Measurements from ENCODE around the gene BMP8B.
"Not testable (repeated sequence)": the region's sequence is repeated elsewhere in the genome, so short reads cannot be mapped to it uniquely, and the experiment has no call there.

The BMP8B gene

GRCh38 chr1:39777306-39777705 is 11.4 kb downstream of the BMP8B start:
- DNase-seq, result no peak

- no peak for DNase-seq
Measured at GRCh38 chr1:39776886-39777285, 11.8 kb downstream of the BMP8B start.

DNA sequence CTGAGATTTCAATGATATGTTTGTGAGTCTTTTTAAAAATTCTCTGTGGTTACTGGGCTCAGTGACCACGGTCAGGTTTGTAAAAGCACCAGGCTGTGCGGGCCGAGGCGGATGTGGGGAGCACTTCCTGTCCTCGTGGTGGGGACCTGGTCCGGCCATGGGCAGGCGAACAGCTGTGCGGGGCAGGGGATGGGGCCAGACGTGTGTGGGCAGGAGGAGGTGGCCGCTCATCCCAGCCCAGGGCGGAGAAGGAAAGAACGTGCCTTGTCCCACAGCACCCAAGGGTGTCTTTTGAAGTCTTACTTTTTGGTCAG is 12.3 kb downstream of the BMP8B start:
- DNase-seq, result no peak

GRCh38 chr1:39775676-39776399 is 12.8 kb downstream of the BMP8B start:
- DNase-seq, result not testable (repeated sequence)

GRCh38 chr1:39775141-39775540 is 13.5 kb downstream of the BMP8B start:
- not testable (repeated sequence) for DNase-seq

DNA sequence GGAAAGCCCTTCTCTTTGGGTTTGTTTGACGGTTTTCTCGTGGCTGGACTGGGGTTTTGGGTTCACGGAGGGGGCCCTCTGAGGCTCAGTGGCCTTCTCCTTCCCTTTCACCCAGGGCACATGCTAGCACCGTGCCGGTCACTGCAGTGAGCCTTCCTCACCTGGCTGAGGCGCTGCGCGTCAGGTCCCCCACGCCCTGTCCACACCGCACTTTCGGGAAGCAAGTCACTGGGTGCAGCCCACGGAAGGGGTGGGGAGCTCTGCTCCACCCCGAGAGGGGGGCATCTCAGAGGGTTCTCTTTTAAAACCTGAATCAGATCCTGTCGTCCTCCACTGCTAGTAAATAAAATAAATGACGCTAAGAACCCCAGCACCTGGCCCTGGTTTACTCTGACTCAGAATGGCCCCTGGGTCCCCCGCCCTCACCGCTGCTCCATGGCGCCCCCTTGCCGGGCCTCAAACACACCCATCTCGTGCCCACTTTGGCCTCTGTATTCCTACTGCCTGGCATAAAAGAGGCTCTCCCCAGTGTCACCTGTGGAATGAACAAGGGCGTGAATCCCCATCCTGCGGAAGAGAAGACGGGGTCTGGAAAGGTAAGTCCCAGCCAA is 15.2 kb downstream of the BMP8B start:
- not testable (repeated sequence) for DNase-seq

GRCh38 chr1:39771022-39771532 is 17.6 kb downstream of the BMP8B start, which contains the start of gene OXCT2:
OXCT2 (minus strand) TSS chr1:39771348; CDS start chr1:39771255, 93 bp downstream.
- not testable (repeated sequence) for DNase-seq

DNA sequence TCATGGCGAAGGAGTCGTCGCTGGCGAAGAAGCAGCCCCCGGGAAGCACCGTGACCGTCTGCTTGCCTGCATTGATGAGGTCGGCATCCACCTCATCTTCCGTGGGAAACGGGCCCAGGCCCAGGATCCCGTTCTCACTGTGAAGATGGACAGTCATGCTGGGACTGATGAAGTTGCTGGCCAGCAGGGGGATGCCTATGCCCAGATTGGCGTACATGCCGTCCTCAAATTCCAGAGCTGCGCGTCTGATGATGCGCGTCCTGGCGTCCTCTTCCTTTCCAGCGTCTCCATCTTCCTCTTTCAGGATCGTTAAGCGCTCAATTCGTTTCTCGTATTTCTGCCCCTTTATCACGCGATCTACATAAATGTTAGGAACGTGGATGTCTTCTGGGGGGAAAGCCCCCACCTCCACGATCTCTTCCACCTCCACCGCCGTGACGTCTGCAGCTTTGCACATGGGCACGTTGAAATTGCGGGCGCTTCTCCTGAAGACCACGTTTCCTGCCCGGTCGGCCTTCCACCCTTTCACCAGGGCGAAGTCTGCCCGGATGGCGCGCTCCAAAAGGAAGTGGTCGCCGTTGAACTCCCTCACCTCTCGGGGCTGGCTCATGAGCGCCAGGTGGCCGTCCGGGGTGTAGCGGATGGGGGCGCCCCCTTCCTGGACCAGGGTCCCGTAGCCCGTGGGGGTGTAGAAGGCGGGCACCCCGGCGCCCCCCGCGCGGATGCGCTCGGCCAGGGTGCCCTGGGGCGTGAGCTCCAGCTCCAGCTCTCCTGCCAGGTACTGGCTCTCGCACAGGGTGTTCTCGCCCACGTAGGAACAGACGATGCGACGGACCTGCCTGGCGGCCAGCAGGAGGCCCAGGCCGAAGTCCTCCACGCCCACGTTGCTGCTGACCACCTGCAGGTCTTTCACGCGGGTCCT is 18.3 kb downstream of the BMP8B start:
- not testable (repeated sequence) for DNase-seq

- DNase-seq, result not testable (repeated sequence)
Measured at GRCh38 chr1:39769502-39769901, 19.2 kb downstream of the BMP8B start.

DNA sequence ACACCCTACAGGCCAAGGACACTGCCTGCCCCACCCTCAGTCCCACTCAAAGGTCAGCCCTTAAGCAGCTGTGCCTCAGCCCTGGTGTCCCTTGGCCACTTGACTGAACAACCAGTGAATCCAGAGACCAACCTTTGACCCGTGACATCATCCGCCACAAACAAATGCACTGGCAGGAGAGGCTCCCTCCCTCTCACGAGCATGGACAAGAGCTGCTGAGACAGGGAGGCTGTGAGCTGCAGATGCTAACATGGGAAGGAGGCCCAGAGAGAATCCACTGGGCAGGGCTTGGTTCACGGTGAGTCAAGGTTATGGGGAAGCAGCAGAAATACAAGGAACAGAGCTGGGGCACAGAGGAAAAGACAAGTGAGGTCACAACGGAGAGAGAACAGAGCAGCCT is 22.2 kb downstream of the BMP8B start:
- DNase-seq, result not testable (repeated sequence)

DNA sequence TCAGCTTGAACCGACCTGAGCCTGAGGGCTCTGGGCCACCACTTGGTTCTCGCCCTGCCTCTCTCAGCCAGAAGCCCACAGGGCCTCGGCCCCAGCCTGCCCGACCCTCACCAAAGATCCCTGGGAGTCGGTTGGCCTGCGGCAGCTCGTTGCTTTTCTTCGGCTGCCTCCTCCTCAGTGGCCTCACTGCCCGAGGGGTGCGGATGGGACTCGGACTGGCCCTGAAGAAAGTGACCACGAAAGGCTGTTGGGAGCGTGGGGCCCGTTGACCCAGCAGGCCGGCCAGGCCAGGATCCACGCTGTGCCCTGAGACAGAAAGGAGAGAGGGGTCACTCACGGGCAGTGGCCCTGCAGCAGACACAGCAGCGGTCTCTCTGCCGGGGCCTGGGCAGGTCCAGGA is 24.2 kb downstream of the BMP8B start:
- not testable (repeated sequence) for DNase-seq

- not testable (repeated sequence) for DNase-seq
Measured at GRCh38 chr1:39763619-39764374, 24.9 kb downstream of the BMP8B start.

- DNase-seq, result no peak
Measured at GRCh38 chr1:39762550-39763540, 25.8 kb downstream of the BMP8B start.

DNA sequence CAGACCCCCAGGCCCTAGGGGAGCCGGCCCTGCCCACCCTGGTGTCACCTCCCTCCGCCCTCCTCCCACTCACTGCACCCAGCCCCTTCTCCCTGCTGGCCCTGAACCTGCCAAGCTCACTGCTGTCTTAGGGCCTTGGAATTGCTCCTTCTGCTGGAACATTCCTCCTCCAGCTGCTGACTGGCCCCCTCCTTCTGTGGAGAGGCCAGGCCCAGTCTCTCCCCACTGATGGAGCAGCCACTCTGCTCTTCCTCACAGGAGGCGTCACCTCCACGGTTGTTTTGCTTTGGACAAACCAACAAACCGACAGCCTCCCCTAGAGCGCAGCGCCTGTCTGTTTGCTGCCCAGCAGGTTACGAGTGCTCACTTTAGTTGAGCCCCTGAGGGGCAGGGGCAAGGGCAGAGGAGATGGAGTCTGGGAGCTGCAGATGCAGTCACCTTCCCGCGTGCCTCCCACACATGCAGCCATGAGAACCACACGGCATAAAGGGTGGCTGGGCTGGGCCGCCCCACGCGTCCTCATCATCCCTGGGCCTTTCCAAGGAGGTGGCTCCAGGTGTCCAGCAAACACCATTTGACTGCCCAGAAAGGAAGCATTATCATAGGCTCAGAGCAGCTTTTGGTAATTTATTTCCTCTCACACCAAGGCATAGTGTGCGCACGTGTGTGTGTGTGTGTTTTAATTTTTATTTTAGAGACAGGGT is 27.0 kb downstream of the BMP8B start:
- DNase-seq, result no peak

- no peak for DNase-seq
Measured at GRCh38 chr1:39761016-39761415, 27.6 kb downstream of the BMP8B start.

DNA sequence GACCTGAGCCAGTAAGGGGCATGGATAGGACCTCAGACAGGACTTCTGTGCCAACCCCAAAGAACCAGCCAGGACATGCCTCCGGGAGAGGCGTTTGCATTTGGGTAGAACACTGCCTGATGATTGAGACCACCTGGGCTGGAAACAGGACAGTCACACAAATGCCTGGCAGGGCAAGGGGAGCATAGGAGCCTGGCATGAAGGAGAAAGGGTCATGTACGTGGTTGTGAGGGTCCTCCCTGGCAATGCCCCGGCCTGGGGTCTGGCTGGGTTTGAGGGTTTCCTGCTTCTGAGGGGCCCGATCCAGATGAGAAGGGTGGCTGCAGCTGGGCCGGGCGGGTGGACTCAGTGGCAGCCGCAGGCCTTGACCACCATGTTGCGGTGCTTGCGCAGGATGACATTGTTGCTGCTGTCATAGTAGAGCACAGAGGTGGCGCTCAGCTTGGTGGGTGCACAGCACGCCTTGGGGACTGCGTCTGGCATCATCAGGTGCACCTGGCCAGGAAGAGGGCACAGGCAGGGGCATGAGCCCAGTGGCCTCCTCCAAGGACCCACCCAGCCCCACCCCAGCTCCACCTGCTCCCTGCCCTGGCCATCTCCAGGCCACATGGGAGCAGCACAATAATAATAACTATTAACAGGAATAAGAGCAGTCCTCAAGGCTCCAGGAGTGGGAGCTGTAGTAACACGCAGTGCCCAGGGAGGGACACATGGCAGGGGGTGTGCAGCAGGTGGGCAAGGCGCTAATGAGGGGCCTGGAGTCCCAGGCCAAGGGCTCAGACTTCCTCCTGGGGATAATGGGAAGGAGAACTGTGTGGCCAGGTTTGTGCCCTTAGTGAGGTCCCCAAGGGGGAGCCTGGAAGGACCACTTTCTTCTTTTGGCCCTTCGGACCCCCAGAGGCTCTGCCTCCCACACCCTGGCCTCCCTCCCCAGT is 28.3 kb downstream of the BMP8B start:
- no peak for DNase-seq

GRCh38 chr1:39759436-39759726 is 29.3 kb downstream of the BMP8B start:
- DNase-seq, result no peak

DNA sequence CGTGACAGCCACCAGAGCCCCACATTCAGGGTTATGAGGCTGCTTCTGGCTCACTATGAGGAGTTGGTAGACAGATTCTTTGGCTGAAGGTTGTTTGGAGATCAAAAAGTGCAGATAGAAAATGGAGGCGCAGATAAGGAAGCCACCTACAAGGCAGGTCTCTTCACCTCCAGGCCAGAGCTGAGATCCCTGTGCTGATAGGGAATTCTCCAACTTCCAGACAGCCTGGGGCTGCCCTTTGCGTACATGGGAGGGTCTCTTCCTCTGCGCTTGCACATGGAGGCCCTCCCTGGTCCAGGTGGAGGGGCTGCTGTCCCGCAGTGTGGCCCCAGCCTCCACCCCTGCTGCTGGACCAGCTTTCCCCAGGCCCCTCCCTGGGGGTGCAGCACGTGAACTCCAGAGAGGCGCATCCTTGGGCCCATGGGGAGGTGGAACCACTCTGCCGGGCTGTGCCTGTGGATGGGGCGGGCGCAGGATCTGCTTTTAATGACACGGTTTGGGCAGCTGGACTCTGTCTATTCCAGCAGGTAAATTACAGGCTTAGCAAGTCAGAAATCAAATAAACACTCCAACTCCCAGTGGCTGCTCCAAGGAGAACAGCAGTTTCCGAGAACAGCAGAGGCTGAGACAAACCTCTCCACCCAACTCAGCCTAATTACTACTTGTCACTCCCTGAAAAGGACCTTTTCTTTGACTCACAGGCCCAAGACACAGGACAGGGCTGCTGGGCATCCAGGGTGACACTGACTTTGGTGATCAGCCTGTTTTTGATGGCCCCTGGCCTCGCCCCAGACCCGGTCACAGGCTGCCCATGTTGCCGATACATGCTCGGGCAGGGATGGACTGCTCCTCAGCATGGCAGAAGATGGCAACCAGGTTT is 29.9 kb downstream of the BMP8B start:
- DNase-seq, result no peak

DNA sequence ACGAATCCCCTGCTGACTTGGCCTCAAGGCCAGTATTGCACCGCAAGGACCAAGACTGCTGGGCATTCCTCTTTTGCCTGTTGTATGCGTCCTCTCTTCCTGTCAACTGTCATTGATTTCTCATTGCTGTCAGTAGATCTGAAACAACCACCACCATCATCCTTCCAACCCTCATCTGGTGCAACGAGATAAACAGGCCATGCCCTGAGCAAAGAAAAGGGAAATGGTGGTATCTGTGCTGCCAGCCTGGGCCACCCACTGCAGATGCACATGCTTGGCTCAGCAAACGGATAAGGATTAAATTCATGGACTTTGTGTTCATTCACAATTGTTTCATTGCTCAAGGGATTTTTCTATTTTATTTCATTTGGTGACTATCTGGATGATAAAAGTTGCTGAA is 31.2 kb downstream of the BMP8B start:
- no peak for DNase-seq
